ENCODE data around the gene HPGDS.

The HPGDS gene

DNA sequence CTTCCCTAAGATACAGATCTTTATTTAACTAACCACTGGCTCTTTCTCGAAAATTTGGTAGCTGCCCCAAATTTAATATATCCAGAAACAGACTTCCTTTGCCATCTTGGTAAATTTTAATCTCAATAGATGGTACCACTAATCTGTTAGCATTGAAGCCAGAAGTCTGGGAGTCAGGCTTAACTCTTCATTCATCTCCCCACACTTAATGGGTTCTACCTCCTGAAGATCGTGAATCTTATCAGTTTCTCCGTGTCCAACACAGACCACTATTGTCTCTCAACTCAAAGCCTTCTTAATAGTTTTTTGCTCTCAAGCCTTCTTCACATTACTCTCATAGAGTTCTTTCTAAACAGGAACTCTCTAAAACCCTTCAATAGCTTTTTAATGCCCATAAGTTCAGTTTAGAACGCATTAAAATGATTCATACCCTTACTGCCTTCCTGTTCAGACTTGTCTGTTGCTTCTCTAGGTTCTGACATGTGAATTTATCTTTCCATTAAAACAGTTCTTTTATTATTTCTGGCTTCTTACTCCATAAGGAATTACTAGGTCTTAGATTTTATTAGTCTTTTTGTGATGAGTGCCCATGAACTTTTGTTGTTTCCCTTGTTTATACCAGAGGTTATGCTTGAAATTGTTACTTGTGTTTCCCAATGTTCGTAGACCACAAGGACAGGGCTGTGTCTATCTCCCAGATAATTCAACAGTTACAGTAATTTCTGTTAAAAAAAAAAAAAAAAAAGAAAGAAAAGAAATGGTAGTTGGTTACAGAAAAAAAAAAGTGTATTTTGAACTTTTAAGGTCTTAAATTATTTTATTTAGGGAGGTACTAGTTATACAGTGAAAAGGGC is 80.2 kb downstream of the HPGDS start:
- ChIA-PET POLR2A (no interaction called here), CTCF (no interaction called here)
- no peak for TF ChIP-seq TARDBP (IDR thresholded peaks at IDR 0.05)
- no peak for TF ChIP-seq SP1 (IDR thresholded peaks at IDR 0.05)
- peak; percentile 24; the same call in 1 of the 2 replicates for TF ChIP-seq CTBP1 (IDR thresholded peaks at IDR 0.05; ENCODE audit: borderline replicate concordance)
- TF ChIP-seq, protein P1, sequence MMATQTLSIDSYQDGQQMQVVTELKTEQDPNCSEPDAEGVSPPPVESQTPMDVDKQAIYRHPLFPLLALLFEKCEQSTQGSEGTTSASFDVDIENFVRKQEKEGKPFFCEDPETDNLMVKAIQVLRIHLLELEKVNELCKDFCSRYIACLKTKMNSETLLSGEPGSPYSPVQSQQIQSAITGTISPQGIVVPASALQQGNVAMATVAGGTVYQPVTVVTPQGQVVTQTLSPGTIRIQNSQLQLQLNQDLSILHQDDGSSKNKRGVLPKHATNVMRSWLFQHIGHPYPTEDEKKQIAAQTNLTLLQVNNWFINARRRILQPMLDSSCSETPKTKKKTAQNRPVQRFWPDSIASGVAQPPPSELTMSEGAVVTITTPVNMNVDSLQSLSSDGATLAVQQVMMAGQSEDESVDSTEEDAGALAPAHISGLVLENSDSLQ (IDR thresholded peaks at IDR 0.05), result peak; percentile 92
- TF ChIP-seq FOXA1 (IDR thresholded peaks at IDR 0.05), result no peak
- TF ChIP-seq HDGF (IDR thresholded peaks at IDR 0.05; ENCODE audit: borderline replicate concordance), result no peak
- TF ChIP-seq SUZ12 (IDR thresholded peaks at IDR 0.05), result no peak
- no peak for TF ChIP-seq FOXK2 (IDR thresholded peaks at IDR 0.05)
- DNase-seq (ENCODE audit: extremely low spot score), result peak; percentile 6

- DNase-seq (ENCODE audit: extremely low spot score), result no peak
- ChIA-PET POLR2A (no interaction called here), CTCF (no interaction called here)
- TF ChIP-seq SUZ12 (IDR thresholded peaks at IDR 0.05) (no peak), FOXA1 (IDR thresholded peaks at IDR 0.05) (no peak), FOXK2 (IDR thresholded peaks at IDR 0.05) (no peak)
Measured at GRCh38 chr4:94256828-94257227, 85.8 kb downstream of the HPGDS start.

- CTCF ChIA-PET, result no interaction called here
- no peak for TF ChIP-seq SUZ12 (IDR thresholded peaks at IDR 0.05)
- TF ChIP-seq TARDBP (IDR thresholded peaks at IDR 0.05), result no peak
- TF ChIP-seq HDGF (IDR thresholded peaks at IDR 0.05; ENCODE audit: borderline replicate concordance), result no peak
- no peak for TF ChIP-seq FOXM1 (IDR thresholded peaks at IDR 0.05; ENCODE audit: borderline replicate concordance)
- TF ChIP-seq ELF4 (IDR thresholded peaks at IDR 0.05), result no peak
- no peak for TF ChIP-seq BHLHE40 (IDR thresholded peaks at IDR 0.05; ENCODE audit: borderline replicate concordance)
- no peak for TF ChIP-seq FOXK2 (IDR thresholded peaks at IDR 0.05)
- TF ChIP-seq CTBP1 (IDR thresholded peaks at IDR 0.05; ENCODE audit: borderline replicate concordance), result no peak
- TF ChIP-seq, protein P1 (IDR thresholded peaks at IDR 0.05), result no peak
- DNase-seq (ENCODE audit: extremely low spot score), result no peak
- POLR2A ChIA-PET, result no interaction called here
Measured at GRCh38 chr4:94256144-94256783, 86.4 kb downstream of the HPGDS start.

- TF ChIP-seq FOXM1 (IDR thresholded peaks at IDR 0.05; ENCODE audit: borderline replicate concordance), result no peak
- TF ChIP-seq FOXK2 (IDR thresholded peaks at IDR 0.05), result no peak
- TF ChIP-seq SP1 (IDR thresholded peaks at IDR 0.05), result no peak
- no peak for TF ChIP-seq ZNF384 (IDR thresholded peaks at IDR 0.05)
- TF ChIP-seq, protein P1 (IDR thresholded peaks at IDR 0.05), result peak; percentile 85
- ChIA-PET CTCF (no interaction called here), POLR2A (no interaction called here)
- no peak for DNase-seq (ENCODE audit: extremely low spot score)
Measured at GRCh38 chr4:94253036-94253435, 89.6 kb downstream of the HPGDS start.

DNA sequence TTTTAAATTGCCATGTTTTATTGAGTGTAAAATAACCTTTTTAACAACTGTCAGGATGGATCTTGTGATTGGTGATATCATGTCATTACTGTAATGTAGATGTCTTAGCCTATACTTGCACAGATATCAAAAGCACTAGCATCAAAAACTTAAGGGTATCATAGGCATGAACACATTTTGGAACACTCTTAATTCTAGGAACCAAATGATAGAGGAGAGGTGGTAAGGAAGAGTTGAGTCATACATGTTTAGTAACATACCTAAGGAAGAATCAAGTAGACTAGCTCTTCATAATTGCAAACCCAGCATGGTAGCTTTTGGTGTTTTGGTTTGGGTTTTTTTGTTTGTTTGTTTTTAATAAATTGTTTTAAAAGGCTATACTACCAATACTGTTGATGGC is 91.5 kb downstream of the HPGDS start:
- TF ChIP-seq ZNF384 (IDR thresholded peaks at IDR 0.05), result no peak
- DNase-seq (ENCODE audit: extremely low spot score), result no peak
- ChIA-PET CTCF (no interaction called here), POLR2A (no interaction called here)
